Measurements from ENCODE around the gene SLC12A7. TPM values are rescaled to one million over a fixed set of nuclear protein-coding genes. Genes with fewer than 3 reads are reported as not detected.

Gene SLC12A7
- total RNA-seq, 1 donor from 2014 or later, result 101 TPM

DNA sequence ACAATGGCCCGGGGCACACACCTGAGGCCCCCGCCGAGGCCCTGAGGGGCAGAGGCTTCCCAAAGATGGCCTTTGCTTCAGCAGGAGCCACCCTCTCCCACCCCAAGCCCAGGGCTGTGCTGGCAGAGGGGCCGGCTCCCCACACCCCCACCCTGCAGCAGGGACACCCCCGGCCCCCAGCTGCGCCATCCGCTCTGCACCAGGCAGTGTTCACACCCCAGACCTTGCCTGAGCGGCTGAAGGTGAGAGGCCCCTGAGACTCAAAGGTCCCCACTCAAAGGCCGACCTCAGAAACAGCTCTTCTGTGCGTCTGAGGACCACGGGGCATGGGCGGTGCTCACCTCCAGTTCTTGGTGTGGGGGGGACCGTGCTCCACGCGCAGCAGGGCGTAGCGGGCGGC, 37.6 kb downstream of the SLC12A7 start:
- DNase-seq (ENCODE audit: low spot score in 2 of 2), result no peak
- TF ChIP-seq, protein P1, sequence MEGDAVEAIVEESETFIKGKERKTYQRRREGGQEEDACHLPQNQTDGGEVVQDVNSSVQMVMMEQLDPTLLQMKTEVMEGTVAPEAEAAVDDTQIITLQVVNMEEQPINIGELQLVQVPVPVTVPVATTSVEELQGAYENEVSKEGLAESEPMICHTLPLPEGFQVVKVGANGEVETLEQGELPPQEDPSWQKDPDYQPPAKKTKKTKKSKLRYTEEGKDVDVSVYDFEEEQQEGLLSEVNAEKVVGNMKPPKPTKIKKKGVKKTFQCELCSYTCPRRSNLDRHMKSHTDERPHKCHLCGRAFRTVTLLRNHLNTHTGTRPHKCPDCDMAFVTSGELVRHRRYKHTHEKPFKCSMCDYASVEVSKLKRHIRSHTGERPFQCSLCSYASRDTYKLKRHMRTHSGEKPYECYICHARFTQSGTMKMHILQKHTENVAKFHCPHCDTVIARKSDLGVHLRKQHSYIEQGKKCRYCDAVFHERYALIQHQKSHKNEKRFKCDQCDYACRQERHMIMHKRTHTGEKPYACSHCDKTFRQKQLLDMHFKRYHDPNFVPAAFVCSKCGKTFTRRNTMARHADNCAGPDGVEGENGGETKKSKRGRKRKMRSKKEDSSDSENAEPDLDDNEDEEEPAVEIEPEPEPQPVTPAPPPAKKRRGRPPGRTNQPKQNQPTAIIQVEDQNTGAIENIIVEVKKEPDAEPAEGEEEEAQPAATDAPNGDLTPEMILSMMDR (IDR thresholded peaks at IDR 0.05), result no peak
- Histone ChIP-seq H3K27ac (no peak overlapping the region), H3K9me3 (no peaks in the 10 kb centered on the region), H3K36me3 (peaks cover 17 to 45% of the 10 kb centered on the region in 2 donors), H3K27me3 (no peaks in the 10 kb centered on the region), H3K4me3 (no peak overlapping the region), H3K4me1 (no peaks in the 10 kb centered on the region)
- intact Hi-C loops (cut with DNase I), result no loop called here

DNA sequence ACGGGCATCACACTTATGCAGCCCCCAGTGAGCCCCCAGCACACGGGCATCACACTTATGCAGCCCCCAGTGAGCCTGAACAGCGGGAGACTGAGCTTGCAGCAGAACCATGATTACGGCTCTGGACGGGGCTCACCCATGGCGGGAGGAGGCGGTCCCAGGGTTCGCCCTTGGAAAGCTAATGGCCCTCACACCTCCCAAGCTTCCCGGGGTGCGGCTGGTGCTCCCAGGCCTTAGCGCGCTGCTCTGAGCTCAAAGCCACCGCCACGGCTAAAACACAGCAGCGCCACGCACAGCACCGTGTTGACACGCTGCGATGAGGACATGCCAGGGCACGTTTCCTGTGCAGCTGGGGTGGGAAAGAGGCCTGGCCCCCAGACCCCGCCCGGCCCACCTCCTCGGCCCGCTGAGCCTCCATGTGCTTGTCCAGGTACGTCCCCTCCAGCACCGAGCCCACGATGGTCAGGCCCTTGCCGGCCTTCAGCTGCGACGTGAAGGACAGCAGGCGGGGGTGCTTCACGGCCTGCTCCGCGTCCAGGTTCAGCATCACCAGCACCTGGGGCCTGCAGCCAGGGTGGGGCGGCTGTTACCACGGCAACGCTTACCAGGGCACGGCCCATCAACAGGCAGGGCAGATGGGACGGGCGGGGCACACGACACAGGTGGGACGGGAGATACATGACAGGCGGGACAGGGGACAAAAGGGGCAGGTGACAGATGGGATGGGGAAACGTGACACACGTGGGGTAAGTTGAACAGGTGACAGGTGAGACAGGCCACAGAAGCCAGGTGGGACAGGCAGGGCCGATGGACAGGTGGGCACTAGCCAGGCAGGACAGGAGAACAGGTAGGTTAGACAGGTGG, 38.4 kb downstream of the SLC12A7 start:
- Histone ChIP-seq H3K4me3 (no peak overlapping the region), H3K36me3 (peaks cover 17 to 46% of the 10 kb centered on the region in 2 donors), H3K4me1 (no peaks in the 10 kb centered on the region), H3K9me3 (no peaks in the 10 kb centered on the region), H3K27me3 (no peaks in the 10 kb centered on the region), H3K27ac (no peak overlapping the region)
- intact Hi-C loops (cut with DNase I), result no loop called here
- TF ChIP-seq, protein P1 (IDR thresholded peaks at IDR 0.05), result no peak
- no peak for DNase-seq (ENCODE audit: low spot score in 2 of 2)

GRCh38 chr5:1069720-1070088, 42.2 kb downstream of the SLC12A7 start:
- Histone ChIP-seq H3K36me3 (peaks cover 3 to 25% of the 10 kb centered on the region in 2 donors), H3K27ac (no peak overlapping the region), H3K27me3 (no peaks in the 10 kb centered on the region), H3K9me3 (no peaks in the 10 kb centered on the region), H3K4me3 (no peak overlapping the region), H3K4me1 (no peaks in the 10 kb centered on the region)
- intact Hi-C loops (cut with DNase I), result no loop called here
- no peak for DNase-seq (ENCODE audit: low spot score in 2 of 2)
- TF ChIP-seq, protein P1 (IDR thresholded peaks at IDR 0.05), result no peak

GRCh38 chr5:1068895-1069719, 42.8 kb downstream of the SLC12A7 start:
- TF ChIP-seq, protein P1 (IDR thresholded peaks at IDR 0.05), result no peak
- no peaks in the 10 kb centered on the region for H3K9me3 ChIP-seq
- H3K27me3 ChIP-seq, result no peaks in the 10 kb centered on the region
- no peak overlapping the region for H3K4me3 ChIP-seq
- H3K4me1 ChIP-seq, result no peaks in the 10 kb centered on the region
- peaks cover 3 to 23% of the 10 kb centered on the region in 2 donors for H3K36me3 ChIP-seq
- H3K27ac ChIP-seq, result no peak overlapping the region
- intact Hi-C loops (cut with DNase I), result no loop called here
- DNase-seq (ENCODE audit: low spot score in 2 of 2), result no peak

- H3K9me3 ChIP-seq, result no peaks in the 10 kb centered on the region
- TF ChIP-seq, protein P1 (IDR thresholded peaks at IDR 0.05), result no peak
- intact Hi-C loops (cut with DNase I), result no loop called here
- no peaks in the 10 kb centered on the region for H3K4me1 ChIP-seq
- no peaks in the 10 kb centered on the region for H3K27me3 ChIP-seq
- H3K27ac ChIP-seq, result no peak overlapping the region
- peaks cover 8 to 23% of the 10 kb centered on the region in 2 donors for H3K36me3 ChIP-seq
- H3K4me3 ChIP-seq, result no peak overlapping the region
- DNase-seq (ENCODE audit: low spot score in 2 of 2), result no peak
Observed at GRCh38 chr5:1068204-1068894, 43.5 kb downstream of the SLC12A7 start.

Data from ascending aorta (tissue), 2 donors.